GM23338 (cell line): ENCODE results near the gene LHX4. TPM values are rescaled to one million over a fixed set of nuclear protein-coding genes. Genes with fewer than 3 reads are reported as not detected.

Experiments
- ATAC-seq: fragments of 200-7000 bp; cut with Tn5 transposase; 3 replicates; pipeline ENCODE4 v1.9.1; 2020
- DNase-seq: peaks from one replicate; pipeline ENCODE4 v3.0.0-alpha.2; 2015; ENCODE audit warnings: low spot score
- H2AFZ ChIP-seq: fragments of 200-600 bp; sonication (generic); 2 replicates; pipeline ENCODE4 v1.8.0; 2016; ENCODE audit warnings: antibody characterized with exemption, mild to moderate bottlenecking, moderate library complexity
- H3F3A ChIP-seq: fragments of 200-600 bp; sonication (generic); replicated peaks from 2 replicates; pipeline ENCODE4 v1.8.0; 2017; ENCODE audit warnings: antibody characterized with exemption, mixed run types, low read depth
- H3K27ac ChIP-seq: fragments of 200-600 bp; sonication (generic); 2 replicates; pipeline ENCODE4 v1.6.1; 2016; ENCODE audit warnings: low read depth
- H3K27me3 ChIP-seq: fragments of 200-600 bp; sonication (generic); 2 replicates; pipeline ENCODE4 v1.8.0; 2016; ENCODE audit warnings: mild to moderate bottlenecking, mixed run types, moderate library complexity; ENCODE audit not compliant: insufficient read depth
- H3K36me3 ChIP-seq: fragments of 200-600 bp; sonication (generic); 2 replicates; pipeline ENCODE4 v1.8.0; 2016; ENCODE audit warnings: mild to moderate bottlenecking; ENCODE audit not compliant: insufficient read depth
- H3K4me1 ChIP-seq: fragments of 200-600 bp; sonication (generic); 2 replicates; pipeline ENCODE4 v1.8.0; 2016; ENCODE audit warnings: mild to moderate bottlenecking, moderate library complexity; ENCODE audit not compliant: insufficient read depth
- H3K4me2 ChIP-seq: fragments of 200-600 bp; sonication (generic); 2 replicates; pipeline ENCODE4 v1.7.1; 2017; ENCODE audit warnings: mixed run types
- H3K4me3 ChIP-seq: fragments of 200-600 bp; sonication (generic); 2 replicates; pipeline ENCODE4 v1.6.1; 2016; ENCODE audit warnings: mixed run types
- H3K79me2 ChIP-seq: fragments of 200-600 bp; sonication (generic); replicated peaks from 2 replicates; pipeline ENCODE4 v1.8.0; 2017; ENCODE audit warnings: mild to moderate bottlenecking; ENCODE audit not compliant: insufficient read depth
- H3K9me2 ChIP-seq: fragments of 200-600 bp; sonication (generic); 2 replicates; pipeline ENCODE4 v1.8.0; 2017; ENCODE audit not compliant: insufficient read depth
- H4K20me1 ChIP-seq: fragments of 200-600 bp; sonication (generic); replicated peaks from 2 replicates; pipeline ENCODE4 v1.8.0; 2017; ENCODE audit warnings: mild to moderate bottlenecking; ENCODE audit not compliant: insufficient read depth
- H3K27ac Mint-ChIP-seq: 2 replicates; pipeline ENCODE4 v1.8.0; 2020; ENCODE audit warnings: inconsistent platforms, mild to moderate bottlenecking, moderate library complexity, mixed read lengths
- H3K27me3 Mint-ChIP-seq: 3 replicates; pipeline ENCODE4 v1.8.0; 2022; ENCODE audit warnings: low read depth, mild to moderate bottlenecking, moderate library complexity, mixed read lengths, inconsistent platforms; ENCODE audit not compliant: insufficient read depth, poor library complexity
- H3K36me3 Mint-ChIP-seq: 3 replicates; pipeline ENCODE4 v1.8.0; 2021; ENCODE audit warnings: low read depth, mild to moderate bottlenecking, inconsistent platforms, moderate library complexity, mixed read lengths
- H3K4me1 Mint-ChIP-seq: 3 replicates; pipeline ENCODE4 v1.8.0; 2020; ENCODE audit warnings: mild to moderate bottlenecking, inconsistent platforms, mixed read lengths
- H3K4me3 Mint-ChIP-seq: 3 replicates; pipeline ENCODE4 v1.8.0; 2021; ENCODE audit warnings: moderate library complexity, mild to moderate bottlenecking, inconsistent platforms, mixed read lengths
- H3K9me3 Mint-ChIP-seq: 3 replicates; pipeline ENCODE4 v1.8.0; 2020; ENCODE audit warnings: moderate library complexity, mild to moderate bottlenecking, inconsistent platforms, mixed read lengths
- CREB1 ChIP-seq: fragments of 250-450 bp; sonication (Bioruptor Pico); IDR thresholded peaks from 2 replicates; pipeline ENCODE4 v1.5.0; 2020; ENCODE audit warnings: low read depth, mild to moderate bottlenecking, moderate library complexity
- CTCF ChIP-seq, 2 experiments: fragments of 200-600 bp in 1 of 2; sonication (generic) in 1 of 2; conservative IDR thresholded peaks; 2 replicates each; pipeline versions ENCODE4 v1.5.1 to v1.6.1; 2016 to 2017; ENCODE audit warnings: antibody characterized with exemption in 2 of 2, low read depth in 2 of 2, mild to moderate bottlenecking in 2 of 2, moderate library complexity in 1 of 2
- ETS1 ChIP-seq: IDR thresholded peaks from 2 replicates; pipeline ENCODE4 v1.6.1; 2016; ENCODE audit warnings: antibody characterized with exemption
- EZH2 ChIP-seq: fragments of 200-600 bp; sonication (generic); IDR thresholded peaks from one replicate; pipeline ENCODE4 v1.8.0; 2017; ENCODE audit warnings: antibody characterized with exemption, mild to moderate bottlenecking, low read depth; ENCODE audit not compliant: unreplicated experiment
- EZH2phosphoT487 ChIP-seq: fragments of 200-600 bp; sonication (generic); IDR thresholded peaks from one replicate; pipeline ENCODE4 v1.8.1; 2018; ENCODE audit warnings: antibody characterized with exemption; ENCODE audit not compliant: unreplicated experiment
- JUNB ChIP-seq: IDR thresholded peaks from one replicate; pipeline ENCODE4 v1.6.1; 2016; ENCODE audit warnings: antibody characterized with exemption; ENCODE audit not compliant: unreplicated experiment
- NANOG ChIP-seq: IDR thresholded peaks from 2 replicates; pipeline ENCODE4 v1.6.1; 2016; ENCODE audit warnings: antibody characterized with exemption, borderline replicate concordance
- POLR2AphosphoS5 ChIP-seq: IDR thresholded peaks from 2 replicates; pipeline ENCODE4 v1.6.1; 2016; ENCODE audit warnings: antibody characterized with exemption, low read depth
- REST ChIP-seq: IDR thresholded peaks from one replicate; pipeline ENCODE4 v1.6.1; 2018; ENCODE audit warnings: antibody characterized with exemption; ENCODE audit not compliant: unreplicated experiment
- STAT1 ChIP-seq: IDR thresholded peaks from one replicate; pipeline ENCODE4 v1.6.1; 2016; ENCODE audit warnings: antibody characterized with exemption; ENCODE audit not compliant: unreplicated experiment
- ZNF114 ChIP-seq: fragments of 250-450 bp; sonication (Bioruptor Pico); IDR thresholded peaks from 2 replicates; pipeline ENCODE4 v1.5.0; 2020; ENCODE audit warnings: mild to moderate bottlenecking, moderate library complexity
- ZNF331 ChIP-seq: fragments of 250-450 bp; sonication (Bioruptor Pico); IDR thresholded peaks from 2 replicates; pipeline ENCODE4 v1.5.0; 2020; ENCODE audit warnings: low read depth, mild to moderate bottlenecking, moderate library complexity
- ZNF462 ChIP-seq: fragments of 250-450 bp; sonication (Bioruptor Pico); IDR thresholded peaks from 2 replicates; pipeline ENCODE4 v1.5.0; 2020; ENCODE audit warnings: mild to moderate bottlenecking, moderate library complexity
- polyA plus RNA-seq: library from polyadenylated mRNA; unstranded; fragments of >200 nt; fragmentation: Nextera tagmentation; extraction: Ambion mirVana; gene quantifications from 2 replicates; pipeline ENCODE4 v1.2.1, GENCODE V29; 2016
- total RNA-seq: library from RNA; depleted of rRNA; stranded (reverse); fragments of >200 nt; shearing (Covaris generic); gene quantifications from 2 replicates; pipeline ENCODE4 v1.2.3, GENCODE V29; 2014

The LHX4 gene
- total and polyA plus RNA-seq, 2 experiments from 2014 or later = 1.4 to 2.5 TPM

GRCh38 chr1:180280617-180281016 is 50.6 kb downstream of the LHX4 start:
- H3K4me3 ChIP-seq = no peak overlapping the region
- DNase-seq = no peak
- Mint-ChIP-seq H3K27me3 (peaks cover 9% of the 10 kb centered on the region), H3K4me1 (peaks cover 28% of the 10 kb centered on the region), H3K36me3 (peaks cover 29% of the 10 kb centered on the region; the same call in 2 of the 3 replicates), H3K4me3 (no peak overlapping the region), H3K9me3 (peaks cover 11% of the 10 kb centered on the region; the same call in 1 of the 3 replicates), H3K27ac (no peak overlapping the region; the same call in 1 of the 2 replicates)
- TF ChIP-seq CTCF (conservative IDR thresholded peaks at IDR 0.05; ENCODE audit: low read depth in 2 of 2) = no peak
- TF ChIP-seq NANOG = no peak
- no peak for TF ChIP-seq POLR2AphosphoS5
- no peak for TF ChIP-seq EZH2
- TF ChIP-seq STAT1 = no peak
- TF ChIP-seq REST = no peak
- no peak for TF ChIP-seq JUNB
- TF ChIP-seq ETS1 = no peak
- no peak for TF ChIP-seq ZNF331 (CRISPR knock-in tag)
- TF ChIP-seq ZNF114 = no peak
- no peak for TF ChIP-seq EZH2phosphoT487
- no peak for TF ChIP-seq ZNF462 (CRISPR knock-in tag)
- TF ChIP-seq CREB1 (CRISPR knock-in tag) = no peak
- H3K9me2 ChIP-seq = no peaks in the 10 kb centered on the region
- H3K27me3 ChIP-seq = no peaks in the 10 kb centered on the region
- no peak overlapping the region for H2AFZ ChIP-seq
- H4K20me1 ChIP-seq = no peaks in the 10 kb centered on the region
- no peaks in the 10 kb centered on the region for H3K79me2 ChIP-seq
- ATAC-seq = no peak
- peaks cover 8% of the 10 kb centered on the region for H3K36me3 ChIP-seq
- peaks cover 17% of the 10 kb centered on the region for H3K4me1 ChIP-seq
- peak overlapping the region; percentile 5; the same call in 1 of the 2 replicates for H3K27ac ChIP-seq
- no peaks in the 10 kb centered on the region for H3F3A ChIP-seq
- H3K4me2 ChIP-seq = no peak overlapping the region
